ENCODE data around the gene ENOX1.

Gene ENOX1

DNA sequence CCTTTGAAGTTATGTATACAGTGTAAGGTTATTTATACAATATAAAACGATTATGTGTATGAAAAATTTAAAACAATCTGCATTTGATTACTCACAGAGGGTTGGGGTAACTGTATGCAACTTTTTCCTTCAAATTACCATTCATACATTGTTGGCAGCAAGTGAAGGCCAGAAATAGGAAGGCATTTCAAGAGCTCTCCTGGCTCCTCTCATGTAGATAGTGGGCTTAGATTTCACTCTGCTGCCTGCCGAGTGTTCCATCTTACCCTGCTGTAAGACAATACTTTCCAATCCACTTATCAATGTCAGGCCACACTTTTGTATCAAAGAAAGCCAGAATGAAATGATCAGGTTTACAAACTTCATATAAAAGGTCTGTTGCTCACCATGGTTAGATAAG is 518.1 kb downstream of the ENOX1 start:
- H3K9ac ChIP-seq (ENCODE audit: low read length) = no peak overlapping the region
- peaks cover 5 to 14% of the 10 kb centered on the region in 2 experiments for H3K4me1 ChIP-seq (ENCODE audit: control insufficient read depth in 1 of 2, insufficient read depth in 2 of 2, low read length in 2 of 2)
- DNase-seq = no peak
- WGBS (ENCODE audit: extremely low coverage, insufficient coverage, insufficient read length) = no CpG with 5 or more reads among the region's 2 CpGs
- no peak overlapping the region for H3K18ac ChIP-seq (ENCODE audit: low read length)
- no peaks in the 10 kb centered on the region for H3K79me1 ChIP-seq (ENCODE audit: low read length)
- H2BK12ac ChIP-seq (ENCODE audit: low read length) = no peak overlapping the region
- no peak overlapping the region for H2AK5ac ChIP-seq (ENCODE audit: low read length)
- no peak overlapping the region for H2AFZ ChIP-seq (ENCODE audit: insufficient read depth, low read length, poor library complexity)
- H2BK120ac ChIP-seq (ENCODE audit: insufficient read depth, low read length, poor library complexity) = no peak overlapping the region
- H3K27ac ChIP-seq (ENCODE audit: low read depth, low read length) = peak overlapping the region; percentile 70
- no peaks in the 10 kb centered on the region for H3K27me3 ChIP-seq (ENCODE audit: insufficient read depth, low read length)
- H4K12ac ChIP-seq (ENCODE audit: low read depth, low read length) = no peak overlapping the region
- H4K91ac ChIP-seq (ENCODE audit: low read depth, low read length) = no peak overlapping the region
- H3K9me3 ChIP-seq (ENCODE audit: insufficient read depth, low read depth, low read length) = no peaks in the 10 kb centered on the region
- H4K8ac ChIP-seq (ENCODE audit: low read depth, low read length) = no peak overlapping the region
- no peaks in the 10 kb centered on the region for H3K36me3 ChIP-seq (ENCODE audit: control insufficient read depth in 1 of 2, insufficient read depth in 2 of 2, low read length in 2 of 2)
- H3K14ac ChIP-seq (ENCODE audit: low read length) = no peak overlapping the region
- H3K23ac ChIP-seq (ENCODE audit: low read length) = no peak overlapping the region
- H2BK5ac ChIP-seq (ENCODE audit: low read depth, low read length, poor library complexity) = no peak overlapping the region
- no peaks in the 10 kb centered on the region for H3K79me2 ChIP-seq (ENCODE audit: control insufficient read depth, insufficient read depth, low read length, poor library complexity)
- H3K4me3 ChIP-seq (ENCODE audit: low read depth, low read length) = no peak overlapping the region
- H3K4ac ChIP-seq (ENCODE audit: low read depth, low read length) = no peak overlapping the region
- H3K4me2 ChIP-seq (ENCODE audit: low read length) = peak overlapping the region; percentile 38

DNA sequence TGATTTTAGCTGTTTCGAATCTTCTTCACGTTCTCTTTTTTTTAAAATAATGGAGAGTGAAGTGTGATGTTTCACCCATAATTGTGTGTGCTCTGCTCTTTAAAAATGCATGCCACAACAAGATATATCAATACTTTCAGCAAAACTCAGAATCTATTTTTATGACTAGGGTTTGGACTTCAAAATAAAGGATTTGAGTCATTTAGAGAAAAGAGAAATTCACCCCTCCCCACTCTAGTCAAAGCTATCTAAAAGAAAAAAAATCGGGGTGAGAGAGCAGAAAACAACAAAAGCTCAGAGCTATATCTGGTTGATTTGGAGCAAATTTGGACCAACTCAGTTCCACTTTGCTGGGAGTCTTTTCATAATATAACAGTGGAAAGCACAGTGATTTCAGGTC is 518.9 kb downstream of the ENOX1 start:
- WGBS (ENCODE audit: extremely low coverage, insufficient coverage, insufficient read length) = no CpG with 5 or more reads among the region's 3 CpGs
- no peak overlapping the region for H3K9ac ChIP-seq (ENCODE audit: low read length)

DNA sequence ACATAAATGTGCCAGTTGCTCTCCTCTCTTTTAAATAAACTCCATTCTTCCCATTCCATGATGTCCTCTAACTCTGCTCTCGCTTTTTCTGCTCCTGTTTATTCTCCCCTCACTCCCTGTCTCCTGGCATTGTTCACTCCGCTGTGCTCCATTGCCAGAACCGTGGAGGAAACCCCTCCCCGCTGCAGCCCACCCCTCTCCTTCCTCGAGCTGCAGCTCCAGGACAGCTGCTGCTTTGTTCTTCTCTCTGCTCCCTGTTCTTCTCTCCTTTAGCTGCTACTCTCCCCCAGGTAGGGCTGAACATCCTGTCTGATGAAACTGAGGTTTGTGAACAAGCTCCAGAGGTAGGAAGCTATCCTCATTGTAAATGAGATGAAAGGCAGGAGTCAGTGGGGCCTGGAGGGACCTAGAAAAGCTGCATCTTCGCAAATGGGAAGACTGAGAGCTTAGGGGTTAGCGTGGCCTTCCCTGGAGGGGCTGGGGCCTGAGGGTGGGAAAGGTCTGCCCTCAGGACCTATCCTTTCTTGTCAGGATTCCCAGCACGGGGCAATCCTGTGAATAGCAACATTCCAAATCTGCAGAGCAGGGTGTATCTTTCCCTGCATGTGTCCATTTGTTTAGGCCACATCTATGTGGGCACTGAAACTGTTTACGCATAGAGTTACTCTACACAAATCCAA is 519.7 kb downstream of the ENOX1 start:
- H3K79me2 ChIP-seq (ENCODE audit: control insufficient read depth, insufficient read depth, low read length, poor library complexity) = no peaks in the 10 kb centered on the region
- no peak overlapping the region for H2AK5ac ChIP-seq (ENCODE audit: low read length)
- H3K4me2 ChIP-seq (ENCODE audit: low read length) = no peak overlapping the region
- no peak overlapping the region for H3K18ac ChIP-seq (ENCODE audit: low read length)
- H3K27me3 ChIP-seq (ENCODE audit: insufficient read depth, low read length) = no peaks in the 10 kb centered on the region
- no peak overlapping the region for H4K8ac ChIP-seq (ENCODE audit: low read depth, low read length)
- H3K4ac ChIP-seq (ENCODE audit: low read depth, low read length) = no peak overlapping the region
- no peak overlapping the region for H3K14ac ChIP-seq (ENCODE audit: low read length)
- H4K91ac ChIP-seq (ENCODE audit: low read depth, low read length) = no peak overlapping the region
- H3K9ac ChIP-seq (ENCODE audit: low read length) = no peak overlapping the region
- no peaks in the 10 kb centered on the region for H3K9me3 ChIP-seq (ENCODE audit: insufficient read depth, low read depth, low read length)
- no peak overlapping the region for H3K27ac ChIP-seq (ENCODE audit: low read depth, low read length)
- no peaks in the 10 kb centered on the region for H3K36me3 ChIP-seq (ENCODE audit: control insufficient read depth in 1 of 2, insufficient read depth in 2 of 2, low read length in 2 of 2)
- no CpG with 5 or more reads among the region's 9 CpGs for WGBS (ENCODE audit: extremely low coverage, insufficient coverage, insufficient read length)
- H3K23ac ChIP-seq (ENCODE audit: low read length) = no peak overlapping the region
- no peak for DNase-seq
- peak overlapping the region; percentile 58 for H2BK12ac ChIP-seq (ENCODE audit: low read length)
- no peaks in the 10 kb centered on the region for H3K79me1 ChIP-seq (ENCODE audit: low read length)
- peak overlapping the region; percentile 40 for H2BK120ac ChIP-seq (ENCODE audit: insufficient read depth, low read length, poor library complexity)
- H3K4me1 ChIP-seq (ENCODE audit: control insufficient read depth in 1 of 2, insufficient read depth in 2 of 2, low read length in 2 of 2) = peaks cover 5 to 14% of the 10 kb centered on the region in 2 experiments
- H2BK5ac ChIP-seq (ENCODE audit: low read depth, low read length, poor library complexity) = no peak overlapping the region
- no peak overlapping the region for H3K4me3 ChIP-seq (ENCODE audit: low read depth, low read length)
- no peak overlapping the region for H4K12ac ChIP-seq (ENCODE audit: low read depth, low read length)
- no peak overlapping the region for H2AFZ ChIP-seq (ENCODE audit: insufficient read depth, low read length, poor library complexity)

More for the DNA sequence above, 518.9 kb downstream of the ENOX1 start:
- H4K91ac ChIP-seq (ENCODE audit: low read depth, low read length) = no peak overlapping the region
- H4K8ac ChIP-seq (ENCODE audit: low read depth, low read length) = no peak overlapping the region
- no peak overlapping the region for H3K18ac ChIP-seq (ENCODE audit: low read length)
- H3K4ac ChIP-seq (ENCODE audit: low read depth, low read length) = no peak overlapping the region
- no peak overlapping the region for H3K27ac ChIP-seq (ENCODE audit: low read depth, low read length)
- no peaks in the 10 kb centered on the region for H3K9me3 ChIP-seq (ENCODE audit: insufficient read depth, low read depth, low read length)
- no peak overlapping the region for H3K23ac ChIP-seq (ENCODE audit: low read length)
- peaks cover 5 to 14% of the 10 kb centered on the region in 2 experiments for H3K4me1 ChIP-seq (ENCODE audit: control insufficient read depth in 1 of 2, insufficient read depth in 2 of 2, low read length in 2 of 2)
- H3K4me3 ChIP-seq (ENCODE audit: low read depth, low read length) = no peak overlapping the region
- H3K79me1 ChIP-seq (ENCODE audit: low read length) = no peaks in the 10 kb centered on the region
- no peak overlapping the region for H4K12ac ChIP-seq (ENCODE audit: low read depth, low read length)
- no peaks in the 10 kb centered on the region for H3K79me2 ChIP-seq (ENCODE audit: control insufficient read depth, insufficient read depth, low read length, poor library complexity)
- H3K27me3 ChIP-seq (ENCODE audit: insufficient read depth, low read length) = no peaks in the 10 kb centered on the region
- H3K4me2 ChIP-seq (ENCODE audit: low read length) = no peak overlapping the region
- H3K14ac ChIP-seq (ENCODE audit: low read length) = no peak overlapping the region
- no peaks in the 10 kb centered on the region for H3K36me3 ChIP-seq (ENCODE audit: control insufficient read depth in 1 of 2, insufficient read depth in 2 of 2, low read length in 2 of 2)
- no peak overlapping the region for H2BK12ac ChIP-seq (ENCODE audit: low read length)
- no peak overlapping the region for H2BK5ac ChIP-seq (ENCODE audit: low read depth, low read length, poor library complexity)
- no peak for DNase-seq
- H2AK5ac ChIP-seq (ENCODE audit: low read length) = no peak overlapping the region
- no peak overlapping the region for H2BK120ac ChIP-seq (ENCODE audit: insufficient read depth, low read length, poor library complexity)
- H2AFZ ChIP-seq (ENCODE audit: insufficient read depth, low read length, poor library complexity) = no peak overlapping the region

DNA sequence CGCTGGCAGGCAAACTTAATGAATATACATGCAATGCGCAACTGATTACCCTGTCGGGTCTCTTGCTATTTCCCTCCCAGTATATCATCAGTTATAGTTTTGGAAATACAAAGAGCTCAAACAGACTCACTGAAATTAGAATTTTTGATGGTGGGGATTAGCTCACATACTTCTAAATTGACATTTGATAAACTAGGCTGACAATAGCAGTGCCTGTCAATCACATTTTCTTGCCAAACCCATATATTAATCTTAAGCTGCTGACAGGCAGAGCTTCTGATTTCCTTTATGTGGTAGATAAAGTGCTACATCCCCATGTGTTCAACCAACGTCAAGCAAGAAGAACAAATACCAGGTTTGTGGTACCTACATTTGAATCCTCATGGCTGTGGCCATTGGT is 521.7 kb downstream of the ENOX1 start:
- no peak overlapping the region for H4K8ac ChIP-seq (ENCODE audit: low read depth, low read length)
- H3K23ac ChIP-seq (ENCODE audit: low read length) = no peak overlapping the region
- H3K4me3 ChIP-seq (ENCODE audit: low read depth, low read length) = no peak overlapping the region
- H3K4me2 ChIP-seq (ENCODE audit: low read length) = no peak overlapping the region
- WGBS (ENCODE audit: extremely low coverage, insufficient coverage, insufficient read length) = no CpG with 5 or more reads among the region's 4 CpGs
- H2BK12ac ChIP-seq (ENCODE audit: low read length) = no peak overlapping the region
- H3K36me3 ChIP-seq (ENCODE audit: control insufficient read depth in 1 of 2, insufficient read depth in 2 of 2, low read length in 2 of 2) = no peaks in the 10 kb centered on the region
- no peak overlapping the region for H2BK120ac ChIP-seq (ENCODE audit: insufficient read depth, low read length, poor library complexity)
- H3K4me1 ChIP-seq (ENCODE audit: control insufficient read depth in 1 of 2, insufficient read depth in 2 of 2, low read length in 2 of 2) = peaks cover 3 to 13% of the 10 kb centered on the region in 2 experiments
- H2AK5ac ChIP-seq (ENCODE audit: low read length) = no peak overlapping the region
- H3K27ac ChIP-seq (ENCODE audit: low read depth, low read length) = no peak overlapping the region
- H3K27me3 ChIP-seq (ENCODE audit: insufficient read depth, low read length) = no peaks in the 10 kb centered on the region
- no peaks in the 10 kb centered on the region for H3K79me2 ChIP-seq (ENCODE audit: control insufficient read depth, insufficient read depth, low read length, poor library complexity)
- H3K9me3 ChIP-seq (ENCODE audit: insufficient read depth, low read depth, low read length) = no peaks in the 10 kb centered on the region
- H4K91ac ChIP-seq (ENCODE audit: low read depth, low read length) = no peak overlapping the region
- no peak overlapping the region for H4K12ac ChIP-seq (ENCODE audit: low read depth, low read length)
- no peaks in the 10 kb centered on the region for H3K79me1 ChIP-seq (ENCODE audit: low read length)
- no peak overlapping the region for H3K14ac ChIP-seq (ENCODE audit: low read length)
- no peak overlapping the region for H3K9ac ChIP-seq (ENCODE audit: low read length)
- no peak overlapping the region for H3K4ac ChIP-seq (ENCODE audit: low read depth, low read length)
- H2BK5ac ChIP-seq (ENCODE audit: low read depth, low read length, poor library complexity) = no peak overlapping the region
- H3K18ac ChIP-seq (ENCODE audit: low read length) = no peak overlapping the region
- no peak for DNase-seq
- no peak overlapping the region for H2AFZ ChIP-seq (ENCODE audit: insufficient read depth, low read length, poor library complexity)
